ENCODE results near the gene CTSE. TPM values are rescaled to one million over a fixed set of nuclear protein-coding genes. Genes with fewer than 3 reads are reported as not detected.

The CTSE gene
- total and polyA plus RNA-seq, 2 of the 8 experiments (the other 6 are each of a cell fraction or from before 2014, with no cell fraction given), result 0.03 TPM; not detected in 1

GRCh38 chr1:206036663-206037455 is 13.2 kb upstream of the CTSE start (continued):
- TF ChIP-seq GABPA (IDR thresholded peaks at IDR 0.05; ENCODE audit: borderline replicate concordance, insufficient read depth, low read length) (no peak), RFX5 (IDR thresholded peaks at IDR 0.05; ENCODE audit: borderline replicate concordance, low read depth, low read length) (no peak), SP4 (IDR thresholded peaks at IDR 0.05; ENCODE audit: low read length) (no peak), SUZ12 (IDR thresholded peaks at IDR 0.05; ENCODE audit: low read length) (no peak), POLR2A (IDR thresholded peaks at IDR 0.05; ENCODE audit: control extremely low read depth in 1 of 2, low read depth in 2 of 2, low read length in 2 of 2) (no peak), RNF2 (IDR thresholded peaks at IDR 0.05; ENCODE audit: borderline replicate concordance, low read depth, low read length, missing control alignments, poor library complexity, severe bottlenecking) (no peak), BRCA1 (IDR thresholded peaks at IDR 0.05; ENCODE audit: low read depth, low read length) (no peak), NANOG (IDR thresholded peaks at IDR 0.05; ENCODE audit: insufficient read depth, low read depth, low read length, poor library complexity, severe bottlenecking) (no peak)

All from H1 (cell line).